GF-D8 (cell line): ENCODE results near the gene ICE2.
"Not testable (repeated sequence)": the region's sequence is repeated elsewhere in the genome, so short reads cannot be mapped to it uniquely, and the experiment has no call there.

Experiments
- DNase-seq: peaks from one replicate; lab custom pipeline; 2025; lab: John Stamatoyannopoulos, UW

The ICE2 gene

GRCh38 chr15:60448668-60449360, 30.1 kb downstream of the ICE2 start:
- no peak for DNase-seq

- DNase-seq, result no peak
These were observed 34.5 kb downstream of the ICE2 start for GRCh38 chr15:60444289-60444912.

DNA sequence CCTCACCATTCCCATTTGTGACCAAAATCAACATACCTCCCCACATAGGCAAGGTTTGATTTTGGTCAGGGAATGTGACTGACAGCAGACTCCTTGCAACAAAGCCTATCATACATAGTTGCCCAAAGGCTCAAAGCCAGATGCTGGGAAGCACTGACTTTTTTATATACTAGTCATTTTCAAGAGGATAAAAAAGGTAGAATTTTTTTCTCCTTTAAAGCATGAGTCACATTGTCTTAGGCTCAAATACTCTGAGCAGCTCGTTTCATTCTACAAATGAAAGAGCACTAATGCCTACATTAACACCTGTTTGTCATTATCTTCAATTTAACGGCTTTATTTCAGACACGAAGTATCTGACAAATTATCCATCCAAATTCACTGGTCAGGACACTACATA, 36.2 kb downstream of the ICE2 start:
- DNase-seq, result no peak

- no peak for DNase-seq
These were observed 36.8 kb downstream of the ICE2 start for GRCh38 chr15:60442031-60442650.

- no peak for DNase-seq
These were observed 37.6 kb downstream of the ICE2 start for GRCh38 chr15:60441331-60441730.

GRCh38 chr15:60438646-60439045, 40.3 kb downstream of the ICE2 start:
- no peak for DNase-seq

GRCh38 chr15:60428935-60429334, 50.0 kb downstream of the ICE2 start:
- no peak for DNase-seq

DNA sequence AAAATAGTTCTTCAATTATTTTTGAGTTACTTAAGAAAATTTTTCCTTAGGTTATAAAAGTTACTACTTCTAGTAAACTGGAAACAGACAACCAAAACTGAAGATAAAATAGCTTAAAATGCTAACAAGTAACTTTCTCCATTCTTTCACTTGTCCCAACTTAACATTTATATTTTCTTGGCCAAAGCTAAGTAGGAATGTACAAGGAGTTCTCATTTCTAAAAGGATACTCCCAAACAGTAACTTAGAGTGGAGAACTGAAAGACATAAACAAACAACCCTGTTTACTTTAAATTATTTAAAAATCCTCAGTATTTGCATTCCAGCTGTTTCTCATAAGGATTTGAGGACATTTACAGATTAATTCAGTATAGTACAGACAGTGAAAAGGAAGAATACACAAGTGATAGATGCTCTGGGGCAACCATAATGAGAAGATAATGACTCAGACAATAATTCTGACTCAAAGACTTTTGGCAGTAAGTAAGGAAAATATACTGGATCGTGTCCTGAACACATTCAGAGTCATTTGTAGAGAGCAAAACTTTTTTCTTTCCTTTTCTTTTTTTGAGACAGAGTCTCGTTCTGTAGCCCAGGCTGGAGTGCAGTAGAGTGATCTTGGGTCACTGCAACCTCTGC, 52.0 kb downstream of the ICE2 start:
- DNase-seq, result no peak

- DNase-seq, result no peak
These were observed 53.5 kb downstream of the ICE2 start for GRCh38 chr15:60425461-60425860.

GRCh38 chr15:60424006-60424405, 54.9 kb downstream of the ICE2 start:
- no peak for DNase-seq

DNA sequence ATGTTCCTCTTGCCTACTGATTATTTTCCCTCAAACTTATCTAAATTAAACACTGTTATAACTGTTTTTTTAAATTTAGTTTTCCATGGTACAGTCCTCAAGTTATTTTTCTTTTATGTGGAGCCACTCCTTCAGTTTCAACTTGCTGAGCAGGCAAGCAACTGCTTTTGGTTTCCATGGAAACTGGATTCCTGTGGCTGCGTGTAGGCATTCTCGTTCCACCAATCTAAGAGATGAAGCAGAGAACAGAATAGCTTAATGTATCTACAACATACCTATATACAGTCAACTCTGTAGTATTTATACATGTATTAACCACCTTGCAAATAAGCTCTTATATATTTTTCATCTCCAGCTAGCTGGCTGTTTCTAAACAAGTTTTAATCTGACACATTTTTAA, 55.4 kb downstream of the ICE2 start:
- no peak for DNase-seq

- no peak for DNase-seq
These were observed 57.4 kb downstream of the ICE2 start for GRCh38 chr15:60421544-60421943.

DNA sequence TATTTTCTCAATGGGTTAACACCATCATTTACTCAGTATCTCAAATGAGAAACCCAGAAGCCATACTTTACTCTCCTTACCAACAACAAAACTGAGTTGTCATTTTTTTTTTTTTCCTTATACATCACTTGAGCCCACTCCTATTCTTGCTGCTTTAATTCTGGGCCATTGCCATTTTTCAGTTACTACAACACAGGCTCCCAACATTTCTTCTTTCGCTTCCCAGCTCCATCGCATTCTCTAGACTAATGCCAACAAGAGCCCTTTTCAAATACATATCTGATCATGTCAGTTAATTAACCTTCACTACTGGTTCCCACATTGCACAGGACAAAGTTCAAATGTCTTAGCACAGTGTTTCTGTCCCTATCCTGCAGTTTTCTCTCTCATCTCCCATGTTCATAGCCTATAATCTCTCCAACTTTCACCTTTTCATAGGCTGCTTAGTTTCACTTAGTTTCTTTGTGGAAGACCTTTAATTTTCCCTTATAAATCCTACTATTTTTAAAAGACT, 58.7 kb downstream of the ICE2 start:
- no peak for DNase-seq

DNA sequence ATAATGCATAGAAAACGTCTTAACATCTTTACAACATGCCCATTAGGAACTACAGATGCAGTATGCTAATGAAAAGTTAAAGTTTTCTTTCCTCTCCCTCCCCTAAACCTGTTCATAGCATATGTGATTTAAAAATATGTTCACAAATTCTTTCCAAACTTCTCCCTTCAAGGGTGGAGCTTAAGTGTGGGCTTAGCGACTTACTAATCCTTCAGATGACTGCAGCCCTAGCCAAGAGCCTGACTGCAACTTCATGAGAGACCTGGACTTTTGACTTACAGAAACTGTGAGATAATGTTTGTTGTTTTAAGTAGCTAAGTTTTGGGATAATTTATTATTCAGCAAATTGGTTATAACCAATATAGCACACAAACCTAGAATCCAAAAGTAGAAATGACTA, 59.2 kb downstream of the ICE2 start:
- no peak for DNase-seq

- no peak for DNase-seq
These were observed 60.8 kb downstream of the ICE2 start for GRCh38 chr15:60418096-60418495.

GRCh38 chr15:60417112-60417511, 61.8 kb downstream of the ICE2 start:
- DNase-seq, result no peak

GRCh38 chr15:60416484-60416883, 62.5 kb downstream of the ICE2 start:
- DNase-seq, result no peak

DNA sequence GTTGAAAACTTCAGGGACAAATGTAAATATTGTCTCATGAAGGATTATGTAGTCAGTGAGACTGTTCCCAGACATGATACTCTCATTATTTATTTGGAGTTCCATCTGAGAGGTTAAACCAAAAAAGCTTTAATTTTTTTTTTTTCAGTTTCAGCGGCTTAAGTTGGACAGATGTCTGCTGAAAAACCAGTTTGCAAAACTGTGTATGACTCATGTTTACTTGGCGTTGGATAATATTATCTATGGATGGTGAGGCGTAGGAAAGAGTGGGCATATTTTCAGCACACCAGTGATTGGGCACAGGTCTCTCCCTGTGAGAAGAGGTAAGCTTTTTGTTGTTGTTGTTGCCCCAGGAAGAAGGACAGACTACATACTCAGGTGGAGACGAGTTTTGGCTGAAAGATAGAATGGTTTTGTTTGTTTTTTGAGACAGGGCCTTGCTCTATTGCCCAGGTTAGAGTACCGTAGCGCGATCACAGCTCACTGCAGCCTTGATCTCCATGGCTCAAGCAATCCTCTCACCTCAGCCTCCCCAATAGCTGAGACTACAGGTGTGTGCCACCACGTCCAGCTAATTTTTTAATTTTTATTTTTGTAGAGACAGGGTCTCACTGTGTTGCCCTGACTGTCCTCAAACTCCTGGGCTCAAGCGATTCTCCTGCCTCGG, 64.8 kb downstream of the ICE2 start:
- DNase-seq, result no peak

GRCh38 chr15:60413231-60413824, 65.6 kb downstream of the ICE2 start:
- no peak for DNase-seq

GRCh38 chr15:60412807-60413206, 66.1 kb downstream of the ICE2 start:
- DNase-seq, result not testable (repeated sequence)

DNA sequence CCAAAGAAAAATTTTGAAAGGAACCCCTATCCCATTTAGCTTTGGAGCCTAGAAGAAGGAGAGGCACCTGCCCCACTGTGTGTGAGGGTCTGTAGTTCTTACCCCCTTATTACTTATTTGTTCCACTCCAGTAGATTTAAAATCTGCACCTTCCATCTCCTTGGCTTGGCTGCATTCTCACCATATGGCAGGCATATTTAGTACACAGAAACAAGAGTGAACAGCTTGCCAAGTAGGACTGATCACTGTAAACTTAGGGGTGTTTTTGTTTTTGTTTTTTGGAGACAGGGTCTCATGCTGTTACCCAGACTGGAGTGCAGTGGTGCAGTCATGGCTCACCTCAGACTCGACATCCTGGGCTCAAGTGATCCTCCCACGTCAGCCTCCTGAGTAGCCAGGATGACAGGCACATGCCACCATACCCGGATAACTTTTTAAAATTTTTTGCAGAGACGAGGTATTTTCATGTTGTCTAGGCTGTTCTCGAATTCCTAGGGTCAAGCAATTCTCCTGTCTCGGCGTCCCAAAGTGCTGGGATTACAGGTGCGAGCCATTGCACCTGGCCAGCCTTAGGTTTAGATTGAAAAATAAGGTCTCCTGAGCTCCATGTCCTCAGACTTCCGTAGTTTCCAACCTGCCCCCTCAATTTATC, 67.0 kb downstream of the ICE2 start:
- no peak for DNase-seq
